ENCODE results near the gene METTL2B.
"Not testable (repeated sequence)": the region's sequence is repeated elsewhere in the genome, so short reads cannot be mapped to it uniquely, and the experiment has no call there.

The METTL2B gene

GRCh38 chr7:128458956-128459355, 17.6 kb upstream of the METTL2B start:
- no peak for DNase-seq (ENCODE audit: extremely low read depth, insufficient read length)
- TF ChIP-seq, protein P1, sequence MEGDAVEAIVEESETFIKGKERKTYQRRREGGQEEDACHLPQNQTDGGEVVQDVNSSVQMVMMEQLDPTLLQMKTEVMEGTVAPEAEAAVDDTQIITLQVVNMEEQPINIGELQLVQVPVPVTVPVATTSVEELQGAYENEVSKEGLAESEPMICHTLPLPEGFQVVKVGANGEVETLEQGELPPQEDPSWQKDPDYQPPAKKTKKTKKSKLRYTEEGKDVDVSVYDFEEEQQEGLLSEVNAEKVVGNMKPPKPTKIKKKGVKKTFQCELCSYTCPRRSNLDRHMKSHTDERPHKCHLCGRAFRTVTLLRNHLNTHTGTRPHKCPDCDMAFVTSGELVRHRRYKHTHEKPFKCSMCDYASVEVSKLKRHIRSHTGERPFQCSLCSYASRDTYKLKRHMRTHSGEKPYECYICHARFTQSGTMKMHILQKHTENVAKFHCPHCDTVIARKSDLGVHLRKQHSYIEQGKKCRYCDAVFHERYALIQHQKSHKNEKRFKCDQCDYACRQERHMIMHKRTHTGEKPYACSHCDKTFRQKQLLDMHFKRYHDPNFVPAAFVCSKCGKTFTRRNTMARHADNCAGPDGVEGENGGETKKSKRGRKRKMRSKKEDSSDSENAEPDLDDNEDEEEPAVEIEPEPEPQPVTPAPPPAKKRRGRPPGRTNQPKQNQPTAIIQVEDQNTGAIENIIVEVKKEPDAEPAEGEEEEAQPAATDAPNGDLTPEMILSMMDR (IDR thresholded peaks at IDR 0.05; ENCODE audit: insufficient read depth, low read length, poor library complexity, severe bottlenecking) = no peak
- H3K4me3 ChIP-seq (replicated peaks; ENCODE audit: low read depth, low read length) = no peak overlapping the region
- no peaks in the 10 kb centered on the region for H3K27me3 ChIP-seq (replicated peaks; ENCODE audit: control insufficient read depth, insufficient read depth, low read length)
- H3K36me3 ChIP-seq (ENCODE audit: control insufficient read depth, insufficient read depth, low read length) = no peaks in the 10 kb centered on the region; the same call in 1 of the 2 replicates

GRCh38 chr7:128459394-128459878, 17.1 kb upstream of the METTL2B start:
- Histone ChIP-seq H3K27me3 (replicated peaks; ENCODE audit: control insufficient read depth, insufficient read depth, low read length) (no peaks in the 10 kb centered on the region), H3K36me3 (ENCODE audit: control insufficient read depth, insufficient read depth, low read length) (no peaks in the 10 kb centered on the region; the same call in 1 of the 2 replicates), H3K4me3 (replicated peaks; ENCODE audit: low read depth, low read length) (no peak overlapping the region)
- TF ChIP-seq, protein P1 (IDR thresholded peaks at IDR 0.05; ENCODE audit: insufficient read depth, low read length, poor library complexity, severe bottlenecking) = peak; percentile 71
- DNase-seq (ENCODE audit: extremely low read depth, insufficient read length) = no peak

DNA sequence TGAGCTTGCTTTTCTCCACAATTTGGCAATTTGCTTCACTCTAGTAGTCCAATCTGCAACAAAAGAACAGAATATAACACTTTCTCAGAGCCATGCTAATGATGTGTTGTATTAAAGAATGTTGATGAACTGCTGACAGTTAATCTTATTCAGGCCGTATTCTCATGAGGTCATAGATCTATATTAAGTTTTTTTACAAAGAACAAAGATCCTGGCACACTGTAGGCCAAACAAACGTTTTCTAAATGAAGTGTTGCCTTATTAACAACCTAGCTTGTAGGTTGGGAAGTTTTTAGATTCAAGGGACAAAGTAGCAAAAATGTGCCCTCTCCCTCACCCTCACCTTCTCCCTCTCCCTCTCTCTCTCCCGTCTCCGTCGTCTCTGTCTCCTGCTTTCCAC, 14.1 kb upstream of the METTL2B start:
- Histone ChIP-seq H3K27me3 (replicated peaks; ENCODE audit: control insufficient read depth, insufficient read depth, low read length) (no peaks in the 10 kb centered on the region), H3K4me3 (replicated peaks; ENCODE audit: low read depth, low read length) (no peak overlapping the region), H3K36me3 (ENCODE audit: control insufficient read depth, insufficient read depth, low read length) (no peaks in the 10 kb centered on the region)
- no peak for DNase-seq (ENCODE audit: extremely low read depth, insufficient read length)
- TF ChIP-seq, protein P1 (IDR thresholded peaks at IDR 0.05; ENCODE audit: insufficient read depth, low read length, poor library complexity, severe bottlenecking) = no peak

DNA sequence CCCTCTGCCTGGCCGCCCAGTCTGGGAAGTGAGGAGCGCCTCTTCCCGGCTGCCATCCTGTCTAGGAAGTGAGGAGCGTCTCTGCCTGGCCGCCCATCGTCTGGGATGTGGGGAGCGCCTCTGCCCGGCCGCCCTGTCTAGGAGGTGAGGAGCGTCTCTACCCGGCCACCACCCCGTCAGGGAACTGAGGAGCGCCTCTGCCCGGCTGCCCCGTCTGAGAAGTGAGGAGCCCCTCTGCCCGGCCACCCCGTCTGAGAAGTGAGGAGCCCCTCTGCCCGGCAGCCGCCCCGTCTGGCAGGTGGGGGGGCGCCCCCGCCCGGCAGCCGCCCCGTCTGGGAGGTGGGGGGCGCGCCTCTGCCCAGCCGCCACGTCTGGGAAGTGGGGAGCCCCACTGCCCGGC, 13.2 kb upstream of the METTL2B start:
- not testable (repeated sequence) for H3K27me3 ChIP-seq (replicated peaks; ENCODE audit: control insufficient read depth, insufficient read depth, low read length); H3K4me3 ChIP-seq (replicated peaks; ENCODE audit: low read depth, low read length); H3K36me3 ChIP-seq (ENCODE audit: control insufficient read depth, insufficient read depth, low read length); DNase-seq (ENCODE audit: extremely low read depth, insufficient read length)

GRCh38 chr7:128463933-128464332, 12.6 kb upstream of the METTL2B start:
- not testable (repeated sequence) for H3K36me3 ChIP-seq (ENCODE audit: control insufficient read depth, insufficient read depth, low read length); H3K27me3 ChIP-seq (replicated peaks; ENCODE audit: control insufficient read depth, insufficient read depth, low read length); DNase-seq (ENCODE audit: extremely low read depth, insufficient read length); H3K4me3 ChIP-seq (replicated peaks; ENCODE audit: low read depth, low read length)

DNA sequence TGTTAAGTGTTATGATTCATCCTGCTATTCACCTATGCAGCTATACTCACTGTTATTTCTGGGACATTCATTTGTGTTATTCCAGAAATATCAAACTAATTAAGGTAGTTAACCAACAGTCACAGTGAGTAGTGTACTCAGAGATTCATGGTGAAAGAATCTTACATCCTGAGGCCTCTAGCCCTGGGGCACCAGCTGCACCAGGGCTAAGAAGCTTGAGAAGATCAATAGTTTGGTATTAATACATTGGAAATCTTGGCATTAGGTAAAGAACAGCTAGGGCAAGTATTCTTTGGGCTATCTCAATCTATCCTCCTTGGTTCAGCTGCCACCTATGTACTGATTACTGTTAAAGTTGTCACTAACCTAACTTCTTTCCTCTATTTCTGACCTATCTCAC, 9.7 kb upstream of the METTL2B start:
- not testable (repeated sequence) for DNase-seq (ENCODE audit: extremely low read depth, insufficient read length); H3K36me3 ChIP-seq (ENCODE audit: control insufficient read depth, insufficient read depth, low read length); H3K4me3 ChIP-seq (replicated peaks; ENCODE audit: low read depth, low read length); H3K27me3 ChIP-seq (replicated peaks; ENCODE audit: control insufficient read depth, insufficient read depth, low read length)

DNA sequence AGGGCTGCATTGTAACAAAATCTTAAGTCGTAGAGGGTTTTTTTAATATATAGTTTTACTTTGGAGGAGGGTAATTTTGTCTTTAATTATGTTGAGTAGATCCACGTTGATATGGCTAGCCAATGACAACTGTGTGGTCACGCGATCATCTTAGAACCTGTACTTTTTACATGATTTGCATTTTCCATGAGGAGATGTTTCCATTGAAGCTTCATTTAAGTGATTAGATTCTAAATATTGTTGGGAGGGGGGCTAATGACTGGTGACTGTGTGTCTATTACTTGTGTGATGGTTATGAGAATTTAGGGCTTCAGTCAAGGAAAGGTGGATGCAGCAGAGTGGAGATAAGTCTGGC, 765 bp downstream of the METTL2B start:
- not testable (repeated sequence) for H3K36me3 ChIP-seq (ENCODE audit: control insufficient read depth, insufficient read depth, low read length); DNase-seq (ENCODE audit: extremely low read depth, insufficient read length); H3K27me3 ChIP-seq (replicated peaks; ENCODE audit: control insufficient read depth, insufficient read depth, low read length)
- peak overlapping the region; percentile 69 for H3K4me3 ChIP-seq (replicated peaks; ENCODE audit: low read depth, low read length)

DNA sequence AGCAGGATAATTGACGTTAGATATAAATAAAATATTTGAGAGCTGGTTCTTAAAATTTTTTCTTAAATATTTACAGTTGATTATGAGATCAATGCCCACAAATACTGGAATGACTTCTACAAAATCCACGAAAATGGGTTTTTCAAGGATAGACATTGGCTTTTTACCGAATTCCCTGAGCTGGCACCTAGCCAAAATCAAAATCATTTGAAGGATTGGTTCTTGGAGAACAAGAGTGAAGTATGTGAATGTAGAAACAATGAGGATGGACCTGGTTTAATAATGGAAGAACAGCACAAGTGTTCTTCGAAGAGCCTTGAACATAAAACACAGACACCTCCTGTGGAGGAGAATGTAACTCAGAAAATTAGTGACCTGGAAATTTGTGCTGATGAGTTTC, 2.5 kb downstream of the METTL2B start:
- not testable (repeated sequence) for H3K36me3 ChIP-seq (ENCODE audit: control insufficient read depth, insufficient read depth, low read length); H3K4me3 ChIP-seq (replicated peaks; ENCODE audit: low read depth, low read length)

GRCh38 chr7:128488134-128488533, 11.6 kb downstream of the METTL2B start:
- DNase-seq (ENCODE audit: extremely low read depth, insufficient read length); H3K36me3 ChIP-seq (ENCODE audit: control insufficient read depth, insufficient read depth, low read length): not testable (repeated sequence)

More for the DNA sequence above, 2.5 kb downstream of the METTL2B start:
- not testable (repeated sequence) for DNase-seq (ENCODE audit: extremely low read depth, insufficient read length); H3K27me3 ChIP-seq (replicated peaks; ENCODE audit: control insufficient read depth, insufficient read depth, low read length)

More at GRCh38 chr7:128488134-128488533, 11.6 kb downstream of the METTL2B start:
- H3K4me3 ChIP-seq (replicated peaks; ENCODE audit: low read depth, low read length); H3K27me3 ChIP-seq (replicated peaks; ENCODE audit: control insufficient read depth, insufficient read depth, low read length): not testable (repeated sequence)

All from GM06990 (cell line).